Measurements from ENCODE around the gene FUCA1.
A peak's percentile ranks its signal among the peaks of the same experiment; 100 is the strongest.
"Not testable (repeated sequence)": the region's sequence is repeated elsewhere in the genome, so short reads cannot be mapped to it uniquely, and the experiment has no call there.

The FUCA1 gene

GRCh38 chr1:23810818-23811540 lies 57.1 kb downstream of the FUCA1 start:
- H3K27ac ChIP-seq (ENCODE audit: low read depth, low read length): no peak overlapping the region
- no peaks in the 10 kb centered on the region for H3K4me1 ChIP-seq (ENCODE audit: insufficient read depth, low read length)
- H3K9ac ChIP-seq (ENCODE audit: low read length): no peak overlapping the region
- H3K36me3 ChIP-seq (ENCODE audit: insufficient read depth, low read length): peaks cover 67% of the 10 kb centered on the region
- H3K27me3 ChIP-seq (ENCODE audit: control insufficient read depth in 1 of 2, insufficient read depth in 2 of 2, low read length in 2 of 2): no peaks in the 10 kb centered on the region
- H3K4me3 ChIP-seq (ENCODE audit: low read depth in 1 of 2, low read length in 2 of 2): no peak overlapping the region
- H3K9me3 ChIP-seq (ENCODE audit: low read length): no peaks in the 10 kb centered on the region

- H3K36me3 ChIP-seq (ENCODE audit: insufficient read depth, low read length): peaks cover 62% of the 10 kb centered on the region
- no peak overlapping the region for H3K9ac ChIP-seq (ENCODE audit: low read length)
- no peaks in the 10 kb centered on the region for H3K4me1 ChIP-seq (ENCODE audit: insufficient read depth, low read length)
- no peak overlapping the region for H3K4me3 ChIP-seq (ENCODE audit: low read depth in 1 of 2, low read length in 2 of 2)
- H3K9me3 ChIP-seq (ENCODE audit: low read length): no peaks in the 10 kb centered on the region
- H3K27ac ChIP-seq (ENCODE audit: low read depth, low read length): no peak overlapping the region
- H3K27me3 ChIP-seq (ENCODE audit: control insufficient read depth in 1 of 2, insufficient read depth in 2 of 2, low read length in 2 of 2): no peaks in the 10 kb centered on the region
These were observed 58.3 kb downstream of the FUCA1 start for GRCh38 chr1:23809751-23810171.

DNA sequence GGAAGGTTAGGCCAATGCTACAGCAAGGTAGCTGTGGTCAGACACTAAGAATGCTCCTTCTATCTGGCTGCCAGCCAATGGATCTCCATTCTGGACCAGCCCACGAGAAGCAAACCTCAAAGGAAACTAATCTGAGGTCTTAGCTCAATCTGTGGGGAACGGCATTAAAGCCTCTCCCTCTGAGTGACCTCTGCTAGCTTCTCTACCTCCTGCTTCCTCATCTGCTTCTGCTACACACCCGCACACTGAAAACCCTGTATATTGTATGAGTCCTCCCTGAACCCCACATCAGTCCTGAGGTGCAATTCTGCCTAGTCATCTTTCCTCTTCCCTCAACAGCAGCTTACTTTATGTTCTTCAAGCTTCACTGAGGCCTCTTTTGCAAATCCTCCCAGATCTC lies 60.6 kb downstream of the FUCA1 start:
- H3K27me3 ChIP-seq (ENCODE audit: control insufficient read depth in 1 of 2, insufficient read depth in 2 of 2, low read length in 2 of 2): no peaks in the 10 kb centered on the region
- H3K9me3 ChIP-seq (ENCODE audit: low read length): no peaks in the 10 kb centered on the region
- no peaks in the 10 kb centered on the region for H3K4me1 ChIP-seq (ENCODE audit: insufficient read depth, low read length)
- H3K9ac ChIP-seq (ENCODE audit: low read length): no peak overlapping the region
- H3K36me3 ChIP-seq (ENCODE audit: insufficient read depth, low read length): peaks cover 43% of the 10 kb centered on the region
- H3K4me3 ChIP-seq (ENCODE audit: low read depth in 1 of 2, low read length in 2 of 2): no peak overlapping the region
- H3K27ac ChIP-seq (ENCODE audit: low read depth, low read length): no peak overlapping the region

DNA sequence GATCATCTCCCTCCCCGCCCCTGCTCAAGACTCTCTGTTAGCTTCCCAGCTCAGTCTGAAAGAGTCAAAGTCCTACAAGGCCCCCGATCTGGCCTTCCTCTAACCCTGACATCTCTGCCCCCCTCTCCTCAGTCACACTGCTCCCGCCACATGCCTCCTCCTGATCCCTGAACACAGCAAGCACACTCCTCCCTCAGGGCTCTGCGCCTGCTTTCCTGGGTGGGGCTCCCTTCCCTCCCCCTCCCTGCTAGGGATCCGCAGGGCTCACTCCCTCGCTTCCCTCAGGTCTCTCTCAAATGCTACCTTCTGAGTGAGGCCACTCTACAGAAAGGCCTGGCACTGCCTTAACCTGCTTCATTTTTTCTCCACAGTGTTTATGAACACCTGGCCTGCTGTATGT lies 61.8 kb downstream of the FUCA1 start:
- H3K4me3 ChIP-seq (ENCODE audit: low read depth in 1 of 2, low read length in 2 of 2): no peak overlapping the region
- H3K4me1 ChIP-seq (ENCODE audit: insufficient read depth, low read length): peaks cover 7% of the 10 kb centered on the region
- H3K36me3 ChIP-seq (ENCODE audit: insufficient read depth, low read length): peaks cover 31% of the 10 kb centered on the region
- H3K9me3 ChIP-seq (ENCODE audit: low read length): no peaks in the 10 kb centered on the region
- H3K27me3 ChIP-seq (ENCODE audit: control insufficient read depth in 1 of 2, insufficient read depth in 2 of 2, low read length in 2 of 2): no peaks in the 10 kb centered on the region
- H3K9ac ChIP-seq (ENCODE audit: low read length): no peak overlapping the region
- H3K27ac ChIP-seq (ENCODE audit: low read depth, low read length): no peak overlapping the region

GRCh38 chr1:23805025-23805424 lies 63.1 kb downstream of the FUCA1 start:
- H3K4me1 ChIP-seq (ENCODE audit: insufficient read depth, low read length): peaks cover 9% of the 10 kb centered on the region
- no peak overlapping the region for H3K9ac ChIP-seq (ENCODE audit: low read length)
- peaks cover 24% of the 10 kb centered on the region for H3K36me3 ChIP-seq (ENCODE audit: insufficient read depth, low read length)
- no peak overlapping the region for H3K27ac ChIP-seq (ENCODE audit: low read depth, low read length)
- no peak overlapping the region for H3K4me3 ChIP-seq (ENCODE audit: low read depth in 1 of 2, low read length in 2 of 2)
- no peaks in the 10 kb centered on the region for H3K27me3 ChIP-seq (ENCODE audit: control insufficient read depth in 1 of 2, insufficient read depth in 2 of 2, low read length in 2 of 2)
- no peaks in the 10 kb centered on the region for H3K9me3 ChIP-seq (ENCODE audit: low read length)

DNA sequence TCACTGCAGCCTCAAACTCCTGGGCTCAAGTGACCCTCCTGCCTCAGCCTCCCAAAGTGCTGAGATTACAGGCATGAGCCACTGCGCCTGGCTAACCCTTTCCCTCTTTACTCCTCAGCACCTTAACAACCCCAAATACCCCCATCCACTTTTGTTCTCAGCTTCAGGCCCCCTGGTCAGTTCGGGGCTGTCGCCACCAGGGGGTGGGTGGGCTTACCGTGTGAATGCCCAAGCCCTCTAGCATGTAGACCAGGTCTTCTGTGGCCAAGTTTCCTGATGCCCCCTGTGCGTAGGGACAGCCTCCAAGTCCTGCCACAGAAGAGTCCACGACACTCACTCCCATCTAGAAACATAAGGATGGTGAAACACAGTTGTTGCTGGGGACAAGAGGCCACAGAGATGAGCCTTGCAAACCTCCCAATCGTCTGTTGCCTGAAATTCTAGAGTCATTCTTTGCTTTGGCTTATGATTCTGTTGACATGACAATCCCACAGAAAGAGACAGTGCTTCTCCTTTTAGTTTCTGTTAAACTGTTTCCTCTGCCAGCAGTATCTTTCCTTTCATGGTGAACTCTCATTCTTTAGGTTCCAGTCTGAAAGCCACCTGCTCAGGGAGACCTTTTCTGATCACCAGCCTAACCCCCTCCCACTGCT lies 63.8 kb downstream of the FUCA1 start:
- Histone ChIP-seq H3K9me3 (ENCODE audit: low read length) (no peaks in the 10 kb centered on the region), H3K9ac (ENCODE audit: low read length) (no peak overlapping the region), H3K4me1 (ENCODE audit: insufficient read depth, low read length) (peaks cover 16% of the 10 kb centered on the region), H3K36me3 (ENCODE audit: insufficient read depth, low read length) (peaks cover 24% of the 10 kb centered on the region), H3K27me3 (ENCODE audit: control insufficient read depth in 1 of 2, insufficient read depth in 2 of 2, low read length in 2 of 2) (no peaks in the 10 kb centered on the region), H3K4me3 (ENCODE audit: low read depth in 1 of 2, low read length in 2 of 2) (no peak overlapping the region), H3K27ac (ENCODE audit: low read depth, low read length) (no peak overlapping the region)

GRCh38 chr1:23803674-23804073 lies 64.4 kb downstream of the FUCA1 start:
- H3K27ac ChIP-seq (ENCODE audit: low read depth, low read length): no peak overlapping the region
- H3K36me3 ChIP-seq (ENCODE audit: insufficient read depth, low read length): peaks cover 24% of the 10 kb centered on the region

DNA sequence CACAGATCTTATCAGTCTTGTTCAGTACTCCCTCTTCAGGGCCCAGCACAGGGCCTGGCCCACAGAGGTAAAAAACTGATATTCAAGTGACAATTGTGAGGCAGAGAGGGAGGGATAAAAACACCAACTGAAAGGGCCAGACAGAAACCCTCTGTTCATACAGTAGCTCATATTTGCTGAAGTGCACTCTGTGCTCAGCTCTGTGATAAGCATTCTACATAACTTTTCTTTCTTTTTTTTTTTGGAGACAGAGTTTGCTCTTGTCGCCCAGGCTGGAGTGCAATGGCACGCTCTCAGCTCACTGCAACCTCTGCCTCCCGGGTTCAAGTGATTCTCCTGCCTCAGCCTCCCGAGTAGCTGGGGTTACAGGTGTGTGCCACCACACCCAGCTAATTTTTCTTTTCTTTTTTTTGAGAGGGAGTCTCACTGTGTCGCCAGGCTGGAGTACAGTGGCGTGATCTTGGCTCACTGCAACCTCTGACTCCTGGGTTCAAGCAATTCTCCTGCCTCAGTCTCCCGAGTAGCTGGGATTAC lies 65.2 kb downstream of the FUCA1 start:
- H3K27ac ChIP-seq (ENCODE audit: low read depth, low read length): not testable (repeated sequence)

More at GRCh38 chr1:23803674-23804073, 64.4 kb downstream of the FUCA1 start:
- Histone ChIP-seq H3K9ac (ENCODE audit: low read length) (no peak overlapping the region), H3K4me3 (ENCODE audit: low read depth in 1 of 2, low read length in 2 of 2) (no peak overlapping the region), H3K27me3 (ENCODE audit: control insufficient read depth in 1 of 2, insufficient read depth in 2 of 2, low read length in 2 of 2) (no peaks in the 10 kb centered on the region), H3K9me3 (ENCODE audit: low read length) (no peaks in the 10 kb centered on the region), H3K4me1 (ENCODE audit: insufficient read depth, low read length) (peaks cover 18% of the 10 kb centered on the region)

DNA sequence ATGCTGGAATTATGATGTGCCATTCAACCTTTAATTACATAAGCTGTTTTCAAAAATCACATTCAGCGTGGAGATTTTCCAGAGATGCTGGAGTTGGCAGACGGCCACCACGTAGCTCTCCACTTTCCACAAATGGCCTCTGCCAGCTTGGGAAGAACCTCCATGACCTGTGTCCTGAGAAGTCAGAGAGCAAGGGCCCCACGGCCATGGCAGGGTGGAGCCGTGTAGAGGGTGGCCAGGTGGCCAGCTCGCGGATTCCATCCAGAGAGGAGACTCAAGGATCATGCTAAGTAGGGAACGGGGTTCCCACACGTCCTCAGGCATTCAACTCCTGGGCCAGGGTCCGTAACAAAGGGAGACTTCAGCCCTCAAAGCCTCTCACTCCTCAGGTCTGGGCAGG lies 66.2 kb downstream of the FUCA1 start:
- Histone ChIP-seq H3K9ac (ENCODE audit: low read length) (no peak overlapping the region), H3K4me3 (ENCODE audit: low read depth in 1 of 2, low read length in 2 of 2) (no peak overlapping the region), H3K36me3 (ENCODE audit: insufficient read depth, low read length) (peaks cover 12% of the 10 kb centered on the region), H3K27ac (ENCODE audit: low read depth, low read length) (peak overlapping the region; percentile 96), H3K27me3 (ENCODE audit: control insufficient read depth in 1 of 2, insufficient read depth in 2 of 2, low read length in 2 of 2) (no peaks in the 10 kb centered on the region), H3K9me3 (ENCODE audit: low read length) (no peaks in the 10 kb centered on the region), H3K4me1 (ENCODE audit: insufficient read depth, low read length) (peaks cover 18% of the 10 kb centered on the region)

More for the DNA sequence above, 65.2 kb downstream of the FUCA1 start:
- not testable (repeated sequence) for H3K9ac ChIP-seq (ENCODE audit: low read length); H3K27me3 ChIP-seq (ENCODE audit: control insufficient read depth in 1 of 2, insufficient read depth in 2 of 2, low read length in 2 of 2); H3K9me3 ChIP-seq (ENCODE audit: low read length); H3K4me3 ChIP-seq (ENCODE audit: low read depth in 1 of 2, low read length in 2 of 2)
- H3K36me3 ChIP-seq (ENCODE audit: insufficient read depth, low read length): peaks cover 22% of the 10 kb centered on the region
- H3K4me1 ChIP-seq (ENCODE audit: insufficient read depth, low read length): peaks cover 18% of the 10 kb centered on the region

DNA sequence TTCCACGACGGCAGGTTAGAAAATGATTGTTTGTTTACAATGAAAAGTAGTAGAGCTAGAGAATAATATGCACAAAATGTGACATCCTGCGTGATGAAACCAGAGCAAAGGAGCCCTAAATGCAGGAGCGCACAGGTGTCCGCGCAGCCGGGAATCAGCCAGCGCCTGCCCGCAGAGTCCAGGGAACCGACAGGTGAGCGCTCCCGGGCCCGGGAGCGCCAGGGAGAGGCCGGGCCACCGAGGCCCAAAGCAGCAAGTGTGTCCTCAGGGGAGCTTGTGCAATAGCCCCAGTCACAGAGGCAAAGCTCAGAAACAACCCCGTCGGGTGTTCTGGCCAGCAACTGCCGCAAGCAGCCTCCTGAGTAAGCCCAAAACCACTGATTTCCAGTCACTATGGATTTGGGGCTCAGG lies 66.7 kb downstream of the FUCA1 start:
- H3K27me3 ChIP-seq (ENCODE audit: control insufficient read depth in 1 of 2, insufficient read depth in 2 of 2, low read length in 2 of 2): no peaks in the 10 kb centered on the region
- peak overlapping the region; percentile 76 to 85 for H3K4me3 ChIP-seq (ENCODE audit: low read depth in 1 of 2, low read length in 2 of 2)
- H3K27ac ChIP-seq (ENCODE audit: low read depth, low read length): peak overlapping the region; percentile 96
- H3K9me3 ChIP-seq (ENCODE audit: low read length): no peaks in the 10 kb centered on the region
- peak overlapping the region; percentile 84 for H3K9ac ChIP-seq (ENCODE audit: low read length)
- H3K36me3 ChIP-seq (ENCODE audit: insufficient read depth, low read length): peaks cover 6% of the 10 kb centered on the region
- H3K4me1 ChIP-seq (ENCODE audit: insufficient read depth, low read length): peaks cover 18% of the 10 kb centered on the region

DNA sequence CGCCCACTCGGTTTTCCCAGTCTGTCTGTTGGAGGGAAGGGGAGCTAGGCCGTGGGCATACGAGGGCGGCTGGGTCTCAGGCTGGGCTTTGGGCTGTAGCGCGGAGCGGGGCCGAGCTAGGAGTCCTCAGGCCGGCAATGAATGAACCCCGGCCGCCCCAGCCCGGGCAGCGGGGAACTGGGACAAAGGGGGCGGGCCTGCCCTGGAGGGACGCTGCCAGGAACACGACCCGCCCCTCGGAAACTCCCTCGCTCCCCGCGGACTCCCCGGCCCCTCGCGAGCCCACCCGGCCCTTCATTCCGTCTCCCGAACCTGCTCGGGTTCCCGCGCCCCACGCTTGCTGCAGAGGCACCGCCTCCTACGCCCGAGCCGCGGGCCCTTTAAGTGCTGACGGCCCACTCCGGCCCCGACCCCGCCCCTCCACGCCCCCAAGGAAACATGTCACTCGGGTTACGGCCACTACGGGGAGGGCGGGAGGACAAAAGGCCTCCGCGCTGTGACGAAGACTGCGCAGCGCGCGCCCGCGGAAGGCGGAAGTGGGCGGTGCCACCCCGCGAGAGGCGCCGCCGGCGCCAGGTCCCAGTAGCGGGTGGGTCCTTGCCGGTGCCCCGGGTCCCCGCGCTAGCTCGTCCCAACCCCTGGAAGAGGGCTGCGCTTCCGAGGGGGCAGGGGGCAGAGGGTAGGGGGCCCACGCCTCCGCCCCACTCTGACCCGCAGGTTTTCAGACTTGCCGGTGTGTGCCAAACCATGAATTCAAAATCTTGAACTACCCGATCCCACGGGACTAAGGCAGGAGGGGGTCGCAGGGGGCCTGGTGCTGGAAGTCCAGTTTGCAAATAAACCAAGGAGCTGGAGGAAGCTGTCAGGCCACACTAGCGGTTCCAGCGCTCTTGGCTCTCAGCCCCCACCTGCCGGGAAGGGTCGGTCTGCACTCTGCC lies 67.4 kb downstream of the FUCA1 start, which contains the start of gene GALE:
Gene GALE, minus strand, starts transcription at position 355 of the 938 bp plus-strand sequence. CDS start 1,747 bp downstream, outside the sequence.
- peak within 1 kb of the TSS; percentile 76 to 85 for H3K4me3 ChIP-seq (ENCODE audit: low read depth in 1 of 2, low read length in 2 of 2)
- no peaks in the 10 kb centered on the region for H3K9me3 ChIP-seq (ENCODE audit: low read length)
- H3K27me3 ChIP-seq (ENCODE audit: control insufficient read depth in 1 of 2, insufficient read depth in 2 of 2, low read length in 2 of 2): no peaks in the 10 kb centered on the region
- peak within 1 kb of the TSS; percentile 84 for H3K9ac ChIP-seq (ENCODE audit: low read length)
- peaks cover 7% of the 10 kb centered on the region for H3K36me3 ChIP-seq (ENCODE audit: insufficient read depth, low read length)
- H3K4me1 ChIP-seq (ENCODE audit: insufficient read depth, low read length): peaks cover 18% of the 10 kb centered on the region
- peak within 1 kb of the TSS; percentile 96 for H3K27ac ChIP-seq (ENCODE audit: low read depth, low read length)

Data from muscle layer of colon (tissue), 2 donors.